Stimulated activated CD4-positive, alpha-beta T cell treated with anti-CD3 and anti-CD28 coated beads, TNF-alpha, amount 100 ng/mL, for 4 hours (primary cell): Measurements from ENCODE around the gene MLF2.
A peak's percentile ranks its signal among the peaks of the same experiment; 100 is the strongest.
"Not testable (repeated sequence)": the region's sequence is repeated elsewhere in the genome, so short reads cannot be mapped to it uniquely, and the experiment has no call there.

Experiments
- DNase-seq, 3 experiments: peaks; one replicate each; pipeline ENCODE4 v3.0.0-alpha.2; 2020; ENCODE audit warnings: low read depth in 3 of 3

Gene MLF2

GRCh38 chr12:6735448-6736191 is 17.3 kb downstream of the MLF2 start:
- DNase-seq: peak in 1 of 3 experiments; percentile 10

GRCh38 chr12:6734506-6735387 is 18.2 kb downstream of the MLF2 start:
- no peak for DNase-seq

GRCh38 chr12:6730169-6730568 is 22.8 kb downstream of the MLF2 start:
- DNase-seq: no peak

- DNase-seq: no peak
These were observed 23.8 kb downstream of the MLF2 start for GRCh38 chr12:6729186-6729585.

- DNase-seq: no peak
These were observed 27.6 kb downstream of the MLF2 start for GRCh38 chr12:6725350-6725749.

GRCh38 chr12:6724409-6724797 is 28.5 kb downstream of the MLF2 start:
- peak in 1 of 3 experiments; percentile 15 for DNase-seq

- peak; percentile 75 to 85 (median 84) for DNase-seq
These were observed 29.1 kb downstream of the MLF2 start, which contains the start of gene COPS7A for GRCh38 chr12:6723607-6724408. Gene COPS7A (plus strand): TSS chr12:6724046. CDS start chr12:6724657, 611 bp downstream.

- no peak for DNase-seq
These were observed 30.1 kb downstream of the MLF2 start for GRCh38 chr12:6722863-6723262.

GRCh38 chr12:6716874-6717437 is 36.0 kb downstream of the MLF2 start:
- DNase-seq: no peak

- not testable (repeated sequence) for DNase-seq
These were observed 36.7 kb downstream of the MLF2 start for GRCh38 chr12:6716031-6716873.

GRCh38 chr12:6708960-6709394 is 44.0 kb downstream of the MLF2 start:
- no peak for DNase-seq

- DNase-seq: not testable (repeated sequence)
These were observed 44.6 kb downstream of the MLF2 start for GRCh38 chr12:6708351-6708750.

GRCh38 chr12:6703631-6704030 is 49.3 kb downstream of the MLF2 start:
- DNase-seq: no peak

GRCh38 chr12:6701078-6701768 is 51.7 kb downstream of the MLF2 start:
- no peak for DNase-seq

GRCh38 chr12:6700646-6701051 is 52.3 kb downstream of the MLF2 start, which contains the start of gene PIANP:
Gene PIANP (minus strand): TSS chr12:6700815. CDS start chr12:6698061, 2,754 bp downstream.
- DNase-seq: peak in 2 of 3 experiments; percentile 32 to 38

GRCh38 chr12:6699989-6700645 is 52.8 kb downstream of the MLF2 start:
- peak in 1 of 3 experiments; percentile 11 for DNase-seq

- DNase-seq: no peak
These were observed 53.5 kb downstream of the MLF2 start for GRCh38 chr12:6699259-6699988.

- DNase-seq: no peak
These were observed 54.4 kb downstream of the MLF2 start for GRCh38 chr12:6698352-6699046.
